LNCAP (cell line): Measurements from ENCODE around the gene VANGL2.

Experiments used
- TF ChIP-seq, protein P1 (sequence below): fragments of 450-650 bp; IDR thresholded peaks from 2 replicates; pipeline ENCODE4 v1.5.1; 2017; ENCODE audit warnings: mild to moderate bottlenecking

The VANGL2 gene

DNA sequence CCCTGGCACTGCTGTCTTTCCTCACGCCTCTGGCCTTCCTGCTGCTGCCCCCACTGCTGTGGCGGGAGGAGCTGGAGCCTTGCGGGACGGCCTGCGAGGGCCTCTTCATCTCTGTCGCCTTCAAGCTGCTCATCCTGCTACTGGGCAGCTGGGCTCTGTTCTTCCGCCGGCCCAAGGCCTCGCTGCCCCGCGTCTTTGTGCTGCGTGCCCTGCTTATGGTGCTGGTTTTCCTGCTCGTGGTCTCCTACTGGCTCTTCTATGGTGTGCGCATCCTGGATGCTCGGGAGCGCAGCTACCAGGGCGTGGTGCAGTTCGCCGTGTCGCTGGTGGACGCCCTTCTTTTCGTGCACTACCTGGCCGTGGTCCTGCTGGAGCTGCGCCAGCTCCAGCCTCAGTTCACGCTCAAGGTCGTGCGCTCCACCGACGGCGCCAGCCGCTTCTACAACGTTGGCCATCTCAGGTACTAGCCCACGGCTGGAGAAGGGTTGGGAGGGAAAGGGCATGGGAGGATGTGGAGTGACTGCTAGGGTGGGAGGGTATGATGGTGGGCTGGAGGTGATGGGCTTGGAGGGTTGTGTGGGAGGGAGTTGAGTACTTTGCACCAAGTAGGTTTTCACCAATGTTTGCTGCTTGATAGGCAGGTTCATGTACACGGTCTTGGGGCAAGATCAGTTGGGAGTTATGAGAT lies 18.9 kb downstream of the VANGL2 start:
- TF ChIP-seq, protein P1, sequence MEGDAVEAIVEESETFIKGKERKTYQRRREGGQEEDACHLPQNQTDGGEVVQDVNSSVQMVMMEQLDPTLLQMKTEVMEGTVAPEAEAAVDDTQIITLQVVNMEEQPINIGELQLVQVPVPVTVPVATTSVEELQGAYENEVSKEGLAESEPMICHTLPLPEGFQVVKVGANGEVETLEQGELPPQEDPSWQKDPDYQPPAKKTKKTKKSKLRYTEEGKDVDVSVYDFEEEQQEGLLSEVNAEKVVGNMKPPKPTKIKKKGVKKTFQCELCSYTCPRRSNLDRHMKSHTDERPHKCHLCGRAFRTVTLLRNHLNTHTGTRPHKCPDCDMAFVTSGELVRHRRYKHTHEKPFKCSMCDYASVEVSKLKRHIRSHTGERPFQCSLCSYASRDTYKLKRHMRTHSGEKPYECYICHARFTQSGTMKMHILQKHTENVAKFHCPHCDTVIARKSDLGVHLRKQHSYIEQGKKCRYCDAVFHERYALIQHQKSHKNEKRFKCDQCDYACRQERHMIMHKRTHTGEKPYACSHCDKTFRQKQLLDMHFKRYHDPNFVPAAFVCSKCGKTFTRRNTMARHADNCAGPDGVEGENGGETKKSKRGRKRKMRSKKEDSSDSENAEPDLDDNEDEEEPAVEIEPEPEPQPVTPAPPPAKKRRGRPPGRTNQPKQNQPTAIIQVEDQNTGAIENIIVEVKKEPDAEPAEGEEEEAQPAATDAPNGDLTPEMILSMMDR = no peak

DNA sequence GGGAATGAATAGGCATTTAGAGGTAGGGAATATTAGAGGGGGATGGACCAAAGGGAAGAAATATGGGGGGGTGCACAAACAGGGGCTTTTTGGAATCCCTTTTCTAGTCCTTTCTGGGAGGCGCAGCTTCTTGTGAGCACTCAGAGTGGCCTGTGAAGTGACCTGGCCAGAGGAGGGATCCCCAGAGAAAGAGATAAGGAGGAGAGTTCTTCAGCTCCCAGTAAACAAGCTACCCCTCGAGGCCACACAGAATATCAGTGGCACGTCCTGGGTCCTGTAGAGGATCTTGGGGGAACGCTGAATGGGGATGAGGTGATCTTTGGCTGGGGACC lies 19.4 kb downstream of the VANGL2 start:
- TF ChIP-seq, protein P1 = no peak

DNA sequence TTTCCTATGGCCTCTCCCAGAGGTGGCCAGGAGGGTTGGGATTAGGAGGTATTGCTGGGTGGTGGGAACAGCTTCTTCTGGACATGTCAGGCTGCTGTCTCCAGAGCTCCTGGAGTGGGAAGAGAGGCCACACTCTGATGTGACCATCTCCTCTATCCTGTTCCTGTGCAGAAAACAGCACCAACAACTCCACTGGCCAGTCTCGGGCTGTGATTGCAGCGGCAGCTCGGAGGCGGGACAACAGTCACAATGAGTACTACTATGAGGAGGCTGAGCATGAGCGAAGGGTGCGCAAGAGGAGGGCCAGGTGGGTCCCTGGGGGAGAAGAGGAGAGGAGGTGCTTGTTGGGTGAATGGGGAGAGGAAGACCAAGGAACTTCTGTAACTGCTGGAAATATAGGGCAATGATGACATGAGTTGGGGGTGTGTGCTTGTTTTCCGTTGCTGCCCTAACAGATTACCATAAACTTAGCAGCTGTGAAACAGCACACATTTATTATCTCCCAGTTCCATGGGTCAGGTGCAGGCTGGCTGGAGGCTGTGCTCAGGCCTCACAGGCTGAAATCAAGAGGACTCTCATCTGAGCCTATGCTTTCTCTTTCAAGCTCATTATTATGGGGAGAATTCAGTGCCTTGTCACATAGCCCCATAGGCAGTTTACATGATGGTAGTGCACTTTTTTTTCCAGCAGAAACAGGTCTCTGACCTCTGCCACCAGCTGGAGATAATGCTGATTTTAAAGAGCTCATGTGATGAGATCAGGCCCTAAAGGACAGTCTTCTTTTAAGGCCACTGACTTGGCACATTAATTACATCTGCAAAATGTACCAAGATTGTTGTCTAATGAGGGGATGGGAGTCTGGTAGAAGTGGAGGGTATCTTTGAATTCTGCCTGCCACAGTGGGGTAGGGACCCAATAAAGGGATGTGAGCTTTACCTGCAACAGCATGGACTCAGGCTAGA lies 20.8 kb downstream of the VANGL2 start:
- TF ChIP-seq, protein P1 = no peak

DNA sequence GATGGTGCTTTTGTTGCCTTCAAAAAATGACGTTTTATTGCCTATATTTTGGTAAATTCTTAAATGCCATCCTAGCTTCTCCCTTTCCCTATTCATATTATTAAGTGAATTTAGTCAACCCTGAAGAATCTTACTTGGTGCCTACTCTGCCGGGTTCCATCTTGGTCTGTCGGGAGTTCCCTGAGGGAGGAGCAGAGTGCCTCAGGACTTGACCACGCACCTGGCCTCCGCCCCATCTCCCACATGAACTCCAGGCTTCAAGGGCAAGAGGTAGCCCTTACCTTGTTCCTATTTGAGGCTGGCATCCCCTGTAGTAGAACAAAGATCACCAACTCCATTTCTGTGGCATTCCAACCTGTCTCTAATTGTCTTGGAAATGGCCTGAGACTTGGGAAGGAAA lies 21.5 kb downstream of the VANGL2 start:
- TF ChIP-seq, protein P1 = no peak

DNA sequence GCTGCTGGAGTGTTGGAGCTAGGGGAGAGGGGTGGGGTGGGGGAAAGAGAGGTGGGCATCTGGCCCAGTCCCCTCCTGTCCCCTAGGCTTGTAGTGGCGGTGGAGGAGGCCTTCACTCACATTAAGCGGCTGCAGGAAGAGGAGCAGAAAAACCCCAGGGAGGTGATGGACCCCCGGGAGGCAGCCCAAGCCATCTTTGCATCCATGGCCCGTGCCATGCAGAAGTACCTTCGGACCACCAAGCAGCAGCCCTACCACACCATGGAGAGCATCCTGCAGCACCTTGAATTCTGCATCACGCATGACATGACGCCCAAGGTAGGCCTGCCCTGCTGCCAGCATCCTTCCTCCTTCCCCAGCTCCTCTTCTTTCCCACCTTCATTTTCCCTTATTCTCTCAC lies 23.6 kb downstream of the VANGL2 start:
- TF ChIP-seq, protein P1 = no peak

DNA sequence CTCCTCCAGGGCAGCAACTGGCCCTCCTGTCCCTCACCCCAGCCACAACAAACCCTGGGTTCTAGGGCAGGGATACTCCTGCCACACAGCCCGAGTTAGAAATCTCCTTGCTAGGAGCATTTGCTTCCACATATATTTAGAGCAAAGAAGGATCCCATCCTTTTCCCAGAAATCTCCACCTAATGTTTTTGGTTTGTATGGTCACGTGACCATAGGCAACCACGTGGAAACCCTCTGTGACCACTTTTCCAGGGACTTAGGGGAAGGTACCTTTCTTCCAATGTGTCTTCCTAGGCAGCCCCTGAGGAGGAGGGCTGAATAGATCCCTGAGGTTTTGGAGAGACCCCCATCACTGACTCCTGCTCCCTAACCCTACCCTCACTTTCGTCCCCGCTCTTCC lies 25.5 kb downstream of the VANGL2 start:
- TF ChIP-seq, protein P1 = no peak

DNA sequence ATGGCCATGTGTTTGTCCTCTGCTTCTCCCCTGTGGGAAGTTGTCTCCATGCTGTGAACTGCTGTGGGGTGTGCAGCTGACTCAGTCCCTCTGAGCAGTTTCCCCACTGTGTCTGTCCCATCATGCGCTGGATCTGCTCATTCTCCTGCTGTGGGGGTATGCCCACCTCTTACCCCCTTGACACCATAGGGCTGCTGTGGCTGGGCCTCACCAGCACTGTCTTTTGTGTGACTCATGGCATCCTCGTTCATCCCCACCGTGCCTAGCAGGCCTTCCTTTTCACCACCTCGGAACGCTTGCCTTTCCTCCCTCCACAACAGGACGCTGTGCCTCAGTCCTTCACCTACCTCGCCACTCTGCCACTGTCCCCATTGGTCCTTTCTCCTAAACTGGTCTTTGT lies 27.3 kb downstream of the VANGL2 start:
- TF ChIP-seq, protein P1 = no peak
